Right forelimb (tissue), 1 donor: ENCODE measurements around the gene STRIP2.
"Not testable (repeated sequence)": the region's sequence is repeated elsewhere in the genome, so short reads cannot be mapped to it uniquely, and the experiment has no call there.

ENCODE experiments used
- DNase-seq: peaks from one replicate; pipeline ENCODE4 v3.0.0-alpha.2; 2018

STRIP2 gene

GRCh38 chr7:129497156-129497555, 62.9 kb downstream of the STRIP2 start:
- no peak for DNase-seq

- no peak for DNase-seq
Observed at GRCh38 chr7:129498021-129498420, 63.8 kb downstream of the STRIP2 start.

- DNase-seq, result no peak
Observed at GRCh38 chr7:129499999-129500398, 65.8 kb downstream of the STRIP2 start.

DNA sequence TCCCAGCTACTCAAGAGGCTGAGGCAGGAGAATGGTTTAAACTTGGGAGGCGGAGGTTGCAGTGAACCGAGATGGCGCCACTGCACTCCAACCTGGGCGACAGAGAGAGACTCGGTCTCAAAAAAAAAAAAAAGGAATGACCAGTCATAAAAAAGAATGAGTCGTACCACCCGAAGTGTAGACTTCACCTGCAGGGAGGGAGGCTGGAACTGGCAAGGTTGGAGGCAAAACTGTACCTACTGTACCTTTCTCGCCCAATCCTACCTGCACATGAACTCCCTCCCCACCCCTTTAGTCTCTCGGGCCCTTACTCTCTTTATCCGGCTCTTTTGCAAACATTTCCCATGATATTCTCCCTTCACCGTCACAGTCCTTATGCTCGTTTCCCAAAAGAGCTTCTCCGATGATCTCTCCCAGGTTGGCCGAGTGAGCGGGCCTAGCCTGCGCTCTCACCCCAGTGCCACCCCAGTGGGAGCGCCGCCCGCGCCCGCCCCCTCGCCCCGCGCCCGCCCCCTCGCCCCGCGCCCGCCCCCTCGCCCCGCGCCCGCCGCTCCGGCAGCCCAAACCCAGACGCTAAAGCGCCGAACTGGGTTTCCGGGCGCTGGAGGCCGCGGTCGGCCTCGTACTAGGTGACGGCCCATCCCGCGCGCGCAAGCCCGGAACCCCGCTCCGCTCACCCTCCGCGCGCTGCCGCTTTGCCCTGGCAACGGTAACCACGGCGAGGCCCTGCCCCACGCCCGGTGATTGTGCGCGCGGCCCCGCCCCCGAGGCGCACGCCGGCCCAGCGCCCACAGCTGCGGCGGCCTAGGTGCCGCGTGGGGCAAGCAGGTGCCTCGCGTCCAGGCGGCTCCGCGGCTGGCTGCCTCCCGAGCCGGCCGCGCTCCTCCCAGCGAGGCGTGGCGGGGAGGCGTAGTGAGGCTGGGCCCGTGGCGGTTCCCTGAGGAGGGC, 67.8 kb downstream of the STRIP2 start, which contains the start of gene SMKR1:
TSS of gene SMKR1 (plus strand) at position 772 of the 948 bp plus-strand sequence. CDS start 294 bp downstream, outside the sequence.
- DNase-seq, result peak; percentile 74

- DNase-seq, result no peak
Observed at GRCh38 chr7:129502708-129503685, 68.8 kb downstream of the STRIP2 start.

DNA sequence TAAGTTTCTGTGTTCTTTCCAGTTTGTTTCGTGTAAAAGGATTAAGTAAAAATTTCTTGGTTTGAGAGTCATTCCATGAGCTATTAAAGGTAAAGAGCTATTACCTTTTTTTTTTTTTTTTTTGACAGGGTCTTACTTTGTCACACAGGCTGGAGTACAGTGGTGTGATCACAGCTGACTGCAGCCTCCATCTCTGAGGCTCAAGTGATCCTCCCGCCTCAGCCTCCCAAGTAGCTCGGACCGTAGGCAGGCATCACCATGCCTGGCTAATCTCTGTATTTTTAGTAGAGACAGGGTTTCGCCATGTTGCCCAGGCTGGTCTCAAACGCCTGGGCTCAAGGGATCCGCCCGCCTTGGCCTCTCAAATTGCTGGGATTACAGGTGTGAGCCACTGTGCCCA, 69.5 kb downstream of the STRIP2 start:
- DNase-seq, result no peak

GRCh38 chr7:129512192-129512591, 78.0 kb downstream of the STRIP2 start:
- DNase-seq, result no peak

DNA sequence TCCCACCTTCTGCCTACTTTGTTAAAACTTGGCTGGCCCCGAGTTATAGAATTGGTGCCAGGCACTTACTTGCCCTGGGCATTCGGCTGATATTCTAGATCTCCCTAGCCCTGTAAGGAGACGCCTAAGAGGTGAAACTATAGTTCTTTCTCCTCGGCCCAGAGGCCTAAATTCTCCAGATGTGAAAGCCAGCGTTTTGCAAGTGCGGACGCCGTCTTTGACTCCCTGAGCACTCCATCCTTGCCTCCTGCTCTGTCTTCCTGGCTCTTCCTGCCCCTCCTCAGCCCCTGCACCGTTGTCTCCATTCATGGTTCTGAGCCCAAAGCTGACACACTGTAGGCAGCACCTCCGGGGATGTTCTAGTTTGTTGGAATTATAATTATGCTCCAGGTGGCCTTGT, 79.3 kb downstream of the STRIP2 start:
- no peak for DNase-seq

- no peak for DNase-seq
Observed at GRCh38 chr7:129514683-129515082, 80.5 kb downstream of the STRIP2 start.

DNA sequence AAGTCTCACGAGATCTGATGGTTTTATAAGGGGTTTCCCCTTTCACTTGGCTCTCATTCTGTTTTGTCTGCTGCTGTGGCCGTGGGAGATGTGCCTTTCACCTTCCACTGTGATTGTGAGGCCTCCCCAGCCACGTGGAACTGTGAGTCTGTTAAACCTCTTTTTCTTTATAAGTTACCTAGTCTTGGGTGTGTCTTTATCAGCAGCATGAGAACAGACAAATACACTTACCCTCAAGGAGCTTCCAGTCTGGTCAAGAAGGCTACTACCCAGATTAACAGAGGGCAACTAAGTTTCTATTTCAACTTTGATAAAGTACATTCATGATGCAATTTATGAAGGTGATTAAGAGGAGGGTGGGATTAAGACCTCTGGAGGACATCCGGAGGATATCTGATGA, 81.1 kb downstream of the STRIP2 start:
- no peak for DNase-seq

- no peak for DNase-seq
Observed at GRCh38 chr7:129517931-129518330, 83.7 kb downstream of the STRIP2 start.

DNA sequence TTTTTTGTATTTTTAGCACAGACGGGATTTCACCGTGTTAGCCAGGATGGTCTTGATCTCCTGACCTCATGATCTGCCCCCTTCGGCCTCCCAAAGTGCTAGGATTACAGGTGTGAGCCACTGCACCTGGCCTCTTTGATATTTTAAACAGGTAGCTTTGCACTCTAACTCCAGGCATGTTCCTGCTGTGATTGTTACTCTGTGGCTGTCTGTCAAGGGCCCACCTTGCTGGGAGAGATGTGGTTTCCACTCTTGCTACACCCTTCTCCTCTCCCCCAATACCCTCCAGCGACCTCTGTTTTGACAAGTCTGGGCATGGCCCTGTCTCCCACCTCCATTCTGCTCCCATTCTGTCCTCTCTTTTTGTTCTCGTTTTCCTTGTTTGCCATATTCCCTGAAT, 85.2 kb downstream of the STRIP2 start:
- no peak for DNase-seq

DNA sequence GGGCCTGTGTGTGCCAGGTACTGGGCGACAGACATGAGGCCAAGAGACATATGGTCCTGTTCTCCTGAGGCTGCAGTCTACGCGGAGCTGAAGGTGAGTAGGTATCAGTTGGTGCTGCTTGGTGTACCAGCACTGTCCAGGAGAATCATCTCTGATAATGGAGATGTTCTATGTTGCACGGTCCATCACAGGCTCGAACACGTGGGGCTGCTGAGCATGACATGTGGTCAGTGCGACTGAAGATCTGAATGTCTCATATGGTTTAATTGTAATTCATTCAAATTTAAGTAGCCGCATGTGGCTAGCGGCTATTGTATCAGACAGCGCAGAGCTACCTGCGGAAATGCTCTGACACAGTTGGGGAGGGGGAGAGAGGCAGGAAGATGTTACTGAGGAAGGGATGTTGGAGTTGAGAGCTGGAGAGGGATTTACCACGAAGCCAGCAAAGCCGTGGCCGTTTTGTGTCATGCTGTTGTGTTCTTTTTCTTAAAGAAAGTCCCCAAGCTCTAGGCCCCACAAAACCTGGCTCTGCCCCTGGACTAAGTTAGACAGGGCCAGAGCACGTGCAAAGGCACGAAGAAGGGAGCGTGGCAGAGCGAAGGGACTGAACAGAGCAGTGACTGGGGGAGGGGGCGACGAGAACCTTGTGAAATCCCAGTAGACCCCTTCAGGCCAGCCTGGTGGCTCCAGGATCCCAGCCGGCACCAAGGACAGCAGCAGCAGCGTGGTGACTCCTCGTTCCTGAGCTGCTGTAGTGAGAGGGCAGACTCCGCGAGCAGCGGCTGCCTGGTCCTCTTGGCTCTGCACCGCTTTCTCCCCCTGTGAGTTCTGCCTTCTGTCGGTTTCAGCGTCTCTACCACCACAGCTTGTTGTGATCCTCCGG, 88.1 kb downstream of the STRIP2 start:
- no peak for DNase-seq

GRCh38 chr7:129522971-129523340, 88.7 kb downstream of the STRIP2 start:
- DNase-seq, result no peak

GRCh38 chr7:129523924-129524323, 89.7 kb downstream of the STRIP2 start:
- DNase-seq, result no peak

- DNase-seq, result not testable (repeated sequence)
Observed at GRCh38 chr7:129524405-129524804, 90.2 kb downstream of the STRIP2 start.

GRCh38 chr7:129525225-129525862, 91.1 kb downstream of the STRIP2 start:
- DNase-seq, result no peak

GRCh38 chr7:129529643-129530042, 95.4 kb downstream of the STRIP2 start:
- no peak for DNase-seq

DNA sequence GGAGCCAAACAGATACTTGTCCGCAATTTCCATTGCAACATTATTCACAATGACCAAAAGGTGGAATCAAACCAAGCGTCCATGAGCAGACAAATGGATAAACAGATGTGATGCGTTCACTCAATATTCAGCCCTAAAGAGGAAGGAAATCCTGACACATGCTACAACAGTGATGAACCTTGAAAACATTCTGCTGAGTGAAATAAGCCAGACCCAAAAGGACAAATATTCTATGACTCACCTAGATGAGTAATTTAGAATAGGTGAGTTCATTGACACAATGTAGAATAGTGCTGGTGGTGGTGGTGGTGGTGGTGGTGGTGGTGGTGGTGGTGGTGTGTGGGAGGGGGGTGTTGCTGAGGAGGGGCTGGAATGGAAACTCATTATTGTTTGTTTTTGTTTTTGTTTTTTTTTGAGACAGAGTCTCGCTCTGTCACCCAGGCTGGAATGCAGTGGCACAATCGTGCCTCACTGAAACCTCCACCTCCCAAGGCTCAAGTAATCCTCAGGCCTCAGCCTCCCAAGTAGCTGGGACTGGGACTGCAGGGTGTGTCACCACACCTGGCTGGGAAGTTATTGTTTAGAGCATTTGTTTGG, 96.7 kb downstream of the STRIP2 start:
- DNase-seq, result no peak

DNA sequence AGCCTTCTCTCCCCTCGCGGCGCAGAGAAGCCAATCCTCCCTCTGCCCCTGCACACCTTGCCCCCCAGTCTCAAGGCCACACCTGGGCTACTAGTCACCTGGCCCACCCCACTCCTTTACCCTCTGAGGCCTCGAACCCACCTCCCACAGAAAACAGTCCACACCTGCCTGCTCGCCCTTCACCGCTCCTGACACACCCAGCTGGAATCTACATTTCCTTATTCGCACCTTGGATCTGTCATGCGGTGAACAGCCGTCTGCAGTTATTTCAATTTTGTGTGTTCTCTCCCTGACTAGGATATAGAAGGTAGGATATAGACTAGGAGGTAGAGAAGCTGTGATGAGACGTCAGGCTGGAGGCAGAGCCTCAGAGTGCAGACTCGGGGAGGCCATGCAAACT, 97.5 kb downstream of the STRIP2 start:
- DNase-seq, result no peak

GRCh38 chr7:129532375-129532774, 98.1 kb downstream of the STRIP2 start:
- DNase-seq, result no peak
